Measurements from ENCODE around the gene KCNMB1.

The KCNMB1 gene

GRCh38 chr5:170393235-170393634 is 4.1 kb upstream of the KCNMB1 start:
- no peak for DNase-seq (ENCODE audit: extremely low read depth, low read depth)
- TF ChIP-seq CTCF (IDR thresholded peaks at IDR 0.05; ENCODE audit: low read depth, low read length), result no peak

- no peak for TF ChIP-seq CTCF (IDR thresholded peaks at IDR 0.05; ENCODE audit: low read depth, low read length)
- no peak for DNase-seq (ENCODE audit: extremely low read depth, low read depth)
Measured at GRCh38 chr5:170390472-170390871, 1.3 kb upstream of the KCNMB1 start.

GRCh38 chr5:170389550-170389892 is 354 bp upstream of the KCNMB1 start:
- TF ChIP-seq CTCF (IDR thresholded peaks at IDR 0.05; ENCODE audit: low read depth, low read length), result no peak
- no peak for DNase-seq (ENCODE audit: extremely low read depth, low read depth)

- no peak for DNase-seq (ENCODE audit: extremely low read depth, low read depth)
- TF ChIP-seq CTCF (IDR thresholded peaks at IDR 0.05; ENCODE audit: low read depth, low read length), result no peak
Measured at GRCh38 chr5:170387775-170388639, 1.2 kb downstream of the KCNMB1 start.

GRCh38 chr5:170386743-170387395 is 2.3 kb downstream of the KCNMB1 start:
- DNase-seq (ENCODE audit: extremely low read depth, low read depth), result no peak
- TF ChIP-seq CTCF (IDR thresholded peaks at IDR 0.05; ENCODE audit: low read depth, low read length), result no peak

GRCh38 chr5:170383227-170383626 is 5.9 kb downstream of the KCNMB1 start:
- TF ChIP-seq CTCF (IDR thresholded peaks at IDR 0.05; ENCODE audit: low read depth, low read length), result no peak
- DNase-seq (ENCODE audit: extremely low read depth, low read depth), result no peak

GRCh38 chr5:170382790-170383189 is 6.4 kb downstream of the KCNMB1 start:
- TF ChIP-seq CTCF (IDR thresholded peaks at IDR 0.05; ENCODE audit: low read depth, low read length), result no peak

More at GRCh38 chr5:170382790-170383189, 6.4 kb downstream of the KCNMB1 start:
- DNase-seq (ENCODE audit: extremely low read depth, low read depth), result no peak

All from AG09319 (cell line).